CD4-positive, alpha-beta T cell (primary cell): ENCODE data around the gene ZNF385C. TPM values are rescaled to one million over a fixed set of nuclear protein-coding genes. Genes with fewer than 3 reads are reported as not detected.

Experiments
- ATAC-seq: fragments of 200-7000 bp; cut with Tn5 transposase; one replicate; pipeline ENCODE4 v1.10.0; 2022; ENCODE audit warnings: mild to moderate bottlenecking; ENCODE audit not compliant: poor library complexity
- CTCF ChIA-PET: fragments of 350-600 bp; sonication (Branson Sonifier 250); formaldehyde crosslinking; loops from one replicate; lab custom pipeline; 2021; ENCODE audit warnings: antibody characterized with exemption, inconsistent platforms; lab: Charles Lee
- POLR2A ChIA-PET: fragments of 350-600 bp; sonication (Branson Sonifier 250); formaldehyde crosslinking; loops from one replicate; lab custom pipeline; 2021; ENCODE audit warnings: antibody characterized with exemption, inconsistent platforms; lab: Charles Lee
- DNase-seq, 14 experiments: peaks; one replicate each; pipeline ENCODE4 v3.0.0-alpha.2; 2013 to 2020; ENCODE audit warnings: mixed read lengths in 2 of 14
- H3K27ac ChIP-seq, 2 donors: one replicate each; pipeline versions ENCODE4 v1.5.1 to v1.7.0; 2013; ENCODE audit warnings: low read length in 2 of 2, low read depth in 1 of 2, mild to moderate bottlenecking in 1 of 2
- H3K27me3 ChIP-seq, 2 experiments: 1 replicate in 1 of 2; 2 replicates in 1 of 2; pipeline versions ENCODE4 v1.6.1 to v1.7.0; 2013; ENCODE audit warnings: low read length in 2 of 2, control low read depth in 1 of 2, mild to moderate bottlenecking in 1 of 2, moderate library complexity in 1 of 2; ENCODE audit not compliant: insufficient read depth in 2 of 2, control insufficient read depth in 1 of 2
- H3K36me3 ChIP-seq: one replicate; pipeline ENCODE4 v1.6.1; 2013; ENCODE audit warnings: low read length, control low read depth; ENCODE audit not compliant: insufficient read depth
- H3K4me1 ChIP-seq: one replicate; pipeline ENCODE4 v1.6.1; 2013; ENCODE audit warnings: low read length, control low read depth; ENCODE audit not compliant: insufficient read depth
- H3K4me3 ChIP-seq: one replicate; pipeline ENCODE4 v1.5.1; 2013; ENCODE audit warnings: mild to moderate bottlenecking, low read length, moderate library complexity
- H3K9me3 ChIP-seq, 2 experiments: 1 replicate in 1 of 2; 2 replicates in 1 of 2; pipeline versions ENCODE4 v1.6.1 to v1.7.0; 2013; ENCODE audit warnings: low read length in 2 of 2, mild to moderate bottlenecking in 2 of 2, control low read depth in 1 of 2, moderate library complexity in 1 of 2; ENCODE audit not compliant: control insufficient read depth in 1 of 2, insufficient read depth in 1 of 2
- H3K27ac Mint-ChIP-seq: one replicate; pipeline ENCODE4 v1.8.0; 2020; ENCODE audit warnings: mixed read lengths
- H3K27me3 Mint-ChIP-seq: one replicate; pipeline ENCODE4 v1.8.0; 2021; ENCODE audit warnings: mixed read lengths
- H3K36me3 Mint-ChIP-seq: one replicate; pipeline ENCODE4 v1.8.0; 2021; ENCODE audit warnings: low read depth, mixed read lengths
- H3K4me1 Mint-ChIP-seq: one replicate; pipeline ENCODE4 v1.8.0; 2021; ENCODE audit warnings: low read depth, mixed read lengths
- H3K4me3 Mint-ChIP-seq: one replicate; pipeline ENCODE4 v1.8.0; 2020; ENCODE audit warnings: mild to moderate bottlenecking, mixed read lengths
- H3K9me3 Mint-ChIP-seq: one replicate; pipeline ENCODE4 v1.8.0; 2020; ENCODE audit warnings: mixed read lengths
- CTCF ChIP-seq: fragments of 200-600 bp; IDR thresholded peaks from one replicate; pipeline ENCODE4 v1.8.0; 2022; ENCODE audit warnings: antibody characterized with exemption, mild to moderate bottlenecking
- intact Hi-C, 2 experiments: fragments of 100-400 bp; cut with DNase I in 1 of 2; cut with micrococcal nuclease in 1 of 2; formaldehyde crosslinking; loops; one replicate each; pipeline versions ENCODE4 v1.15.1 to v1.9.0; 2023 to 2025; cut with DNase I, micrococcal nuclease
- total RNA-seq, 174 experiments: library from RNA in 2 of 174; stranded (reverse) in 2 of 174; gene quantifications; one replicate each; pipeline ENCODE4 v1.2.3 and lab custom pipeline; 2021 to 2026

Gene ZNF385C
- total RNA-seq, 2 experiments from 2014 or later, result 0.20 TPM; not detected in 1

GRCh38 chr17:41988418-41988817 is 109.9 kb downstream of the ZNF385C start:
- ChIA-PET POLR2A (no interaction called here), CTCF (no interaction called here)
- Mint-ChIP-seq H3K36me3 (peaks cover 97% of the 10 kb centered on the region), H3K9me3 (no peaks in the 10 kb centered on the region), H3K27me3 (no peaks in the 10 kb centered on the region), H3K27ac (no peak overlapping the region), H3K4me1 (no peaks in the 10 kb centered on the region), H3K4me3 (no peak overlapping the region)
- Histone ChIP-seq H3K27ac (no peak overlapping the region), H3K9me3 (no peaks in the 10 kb centered on the region), H3K36me3 (peaks cover 88% of the 10 kb centered on the region), H3K4me3 (no peak overlapping the region), H3K4me1 (no peaks in the 10 kb centered on the region), H3K27me3 (no peaks in the 10 kb centered on the region)
- TF ChIP-seq CTCF, result no peak
- intact Hi-C loops, result no loop called here
- ATAC-seq (no peak), DNase-seq (no peak)

GRCh38 chr17:41987642-41988041 is 110.6 kb downstream of the ZNF385C start:
- H3K9me3 ChIP-seq, result no peaks in the 10 kb centered on the region
- no peaks in the 10 kb centered on the region for H3K27me3 ChIP-seq
- TF ChIP-seq CTCF, result no peak
- peaks cover 90% of the 10 kb centered on the region for H3K36me3 ChIP-seq
- DNase-seq, result no peak
- no peak overlapping the region for H3K27ac Mint-ChIP-seq
- no peak for ATAC-seq
- H3K4me1 Mint-ChIP-seq, result no peaks in the 10 kb centered on the region
- ChIA-PET POLR2A (no interaction called here), CTCF (no interaction called here)
- H3K36me3 Mint-ChIP-seq, result peaks cover 97% of the 10 kb centered on the region
- H3K4me1 ChIP-seq, result no peaks in the 10 kb centered on the region
- H3K27ac ChIP-seq, result no peak overlapping the region
- no peak overlapping the region for H3K4me3 Mint-ChIP-seq
- H3K9me3 Mint-ChIP-seq, result no peaks in the 10 kb centered on the region
- H3K4me3 ChIP-seq, result no peak overlapping the region
- intact Hi-C loops, result no loop called here
- H3K27me3 Mint-ChIP-seq, result no peaks in the 10 kb centered on the region

GRCh38 chr17:41986634-41987033 is 111.6 kb downstream of the ZNF385C start:
- intact Hi-C loops, result no loop called here
- no peaks in the 10 kb centered on the region for H3K4me1 ChIP-seq
- ChIA-PET CTCF (interaction anchor here (0.6 kb wide), 1 partner anchor 10 kb away, joined by 3 read pairs; no protein-coding TSS in a partner anchor), POLR2A (no interaction called here)
- Mint-ChIP-seq H3K4me1 (no peaks in the 10 kb centered on the region), H3K27ac (no peak overlapping the region), H3K36me3 (peaks cover 97% of the 10 kb centered on the region), H3K27me3 (no peaks in the 10 kb centered on the region), H3K9me3 (no peaks in the 10 kb centered on the region), H3K4me3 (no peak overlapping the region)
- no peak for TF ChIP-seq CTCF
- peaks cover 92% of the 10 kb centered on the region for H3K36me3 ChIP-seq
- DNase-seq (no peak), ATAC-seq (no peak)
- H3K4me3 ChIP-seq, result no peak overlapping the region
- no peaks in the 10 kb centered on the region for H3K9me3 ChIP-seq
- H3K27ac ChIP-seq, result no peak overlapping the region
- no peaks in the 10 kb centered on the region for H3K27me3 ChIP-seq
